Ascending aorta (tissue), 2 donors: ENCODE data around the gene ZNF678. TPM values are rescaled to one million over a fixed set of nuclear protein-coding genes. Genes with fewer than 3 reads are reported as not detected.

ENCODE experiments used
- DNase-seq, 2 donors: peaks; one replicate each; pipeline ENCODE4 v3.0.0-alpha.2; 2019; ENCODE audit warnings: low spot score in 2 of 2
- H3K27ac ChIP-seq, 2 donors: fragments of 200-600 bp; sonication (generic); one replicate each; pipeline ENCODE4 v1.5.1; 2016 to 2017; ENCODE audit warnings: mild to moderate bottlenecking in 1 of 2
- H3K27me3 ChIP-seq: fragments of 200-600 bp; sonication (generic); one replicate; pipeline ENCODE4 v1.5.1; 2017
- H3K36me3 ChIP-seq, 2 donors: fragments of 200-600 bp; sonication (generic); one replicate each; pipeline ENCODE4 v1.5.1; 2016
- H3K4me1 ChIP-seq, 2 donors: fragments of 200-600 bp; sonication (generic); one replicate each; pipeline ENCODE4 v1.5.1; 2016 to 2017; ENCODE audit warnings: mild to moderate bottlenecking in 1 of 2
- H3K4me3 ChIP-seq, 2 donors: fragments of 200-600 bp; sonication (generic); one replicate each; pipeline ENCODE4 v1.5.1; 2016 to 2017; ENCODE audit warnings: mild to moderate bottlenecking in 1 of 2
- H3K9me3 ChIP-seq, 2 donors: fragments of 200-600 bp; sonication (generic); one replicate each; pipeline ENCODE4 v1.5.1; 2016
- CTCF ChIP-seq, 3 experiments: fragments of 200-600 bp in 2 of 3; fragments of 450-650 bp in 1 of 3; sonication (generic) in 2 of 3; IDR thresholded peaks; one replicate each; pipeline ENCODE4 v1.5.1; 2016 to 2019; ENCODE audit warnings: antibody characterized with exemption in 3 of 3, mild to moderate bottlenecking in 1 of 3, moderate library complexity in 1 of 3
- intact Hi-C: fragments of 100-400 bp; cut with DNase I; formaldehyde crosslinking; loops from one replicate; pipeline ENCODE4 v1.15.1; 2023
- total RNA-seq: library from RNA; depleted of rRNA; stranded (reverse); fragments of >200 nt; gene quantifications from one replicate; pipeline ENCODE4 v1.1.0, GENCODE V29; 2016

ZNF678 gene
- total RNA-seq, 1 donor from 2014 or later, result 0.75 TPM

DNA sequence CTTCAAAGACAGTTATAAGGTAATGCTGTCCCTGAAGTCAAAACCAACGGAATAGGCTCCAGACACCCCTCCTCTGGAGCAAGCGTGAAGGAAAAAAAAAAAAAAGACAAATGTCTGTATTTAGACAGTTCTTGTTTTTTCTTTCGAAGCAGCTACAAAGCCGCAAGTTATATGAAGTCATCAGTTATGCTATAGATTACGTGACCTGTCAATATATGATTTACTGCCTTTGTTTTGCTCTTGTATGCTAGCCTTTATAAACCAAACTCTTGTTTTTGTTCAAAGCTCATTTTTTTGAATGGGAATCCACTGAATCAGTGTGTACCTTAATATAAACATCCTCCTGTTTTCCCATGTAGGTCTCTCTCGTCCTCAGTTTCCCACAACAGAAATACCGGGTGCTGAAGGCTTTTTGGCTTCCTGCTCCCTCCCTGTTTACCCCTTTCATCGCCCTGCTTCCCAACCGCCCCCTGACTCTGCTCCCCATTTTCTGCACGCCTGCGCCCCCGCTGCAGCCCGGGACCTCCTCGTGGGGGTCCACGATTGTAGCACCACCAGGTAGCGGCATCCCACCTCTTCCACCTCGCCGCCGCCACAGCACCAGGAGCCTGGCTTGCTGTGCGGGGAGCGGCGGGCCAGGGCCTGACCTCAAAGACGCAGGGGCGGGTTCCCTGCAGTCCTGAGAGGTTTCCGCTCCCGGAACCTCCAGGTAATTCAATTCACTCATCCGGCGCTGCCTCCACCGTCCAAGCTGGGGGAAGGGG is 5.2 kb upstream of the ZNF678 start:
- intact Hi-C loops, result no loop called here
- H3K27ac ChIP-seq, result no peak overlapping the region

DNA sequence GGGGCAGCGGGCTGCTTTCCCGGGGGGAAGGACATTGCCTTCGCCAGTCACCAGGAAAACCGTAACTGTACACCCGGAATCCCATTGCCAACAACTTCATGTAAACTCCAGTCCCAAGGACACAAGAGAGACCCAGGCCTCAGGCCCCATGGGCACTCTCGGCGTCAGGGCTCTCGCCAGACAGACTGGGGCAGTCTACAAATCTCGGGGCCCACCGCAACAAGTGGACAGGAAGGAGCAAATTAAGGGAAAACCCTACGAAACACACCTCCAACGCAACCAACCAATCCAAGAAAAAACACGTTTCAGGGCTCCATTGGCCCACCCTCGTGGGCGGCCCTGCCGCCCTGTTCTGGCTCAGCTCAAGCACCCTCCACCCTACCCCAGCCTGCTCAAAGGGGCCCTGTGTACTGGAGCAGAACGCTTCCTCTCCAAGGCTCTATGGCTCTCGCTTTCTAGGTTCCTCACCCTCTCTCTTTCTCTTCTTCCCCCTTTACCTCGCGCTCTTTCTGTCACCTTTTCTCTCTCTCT is 4.6 kb upstream of the ZNF678 start:
- intact Hi-C loops, result no loop called here
- no peaks in the 10 kb centered on the region for H3K27me3 ChIP-seq
- no peak overlapping the region for H3K4me3 ChIP-seq
- no peaks in the 10 kb centered on the region for H3K4me1 ChIP-seq
- no peak overlapping the region for H3K27ac ChIP-seq
- peaks cover 0 to 7% of the 10 kb centered on the region in 2 donors for H3K9me3 ChIP-seq
- DNase-seq, result no peak
- no peaks in the 10 kb centered on the region for H3K36me3 ChIP-seq
- TF ChIP-seq CTCF (IDR thresholded peaks at IDR 0.05), result no peak

More for the DNA sequence above, 5.2 kb upstream of the ZNF678 start:
- no peaks in the 10 kb centered on the region for H3K4me1 ChIP-seq
- H3K9me3 ChIP-seq, result peaks cover 0 to 10% of the 10 kb centered on the region in 2 donors
- no peak for DNase-seq
- H3K4me3 ChIP-seq, result no peak overlapping the region
- no peaks in the 10 kb centered on the region for H3K36me3 ChIP-seq
- no peak for TF ChIP-seq CTCF (IDR thresholded peaks at IDR 0.05)
- no peaks in the 10 kb centered on the region for H3K27me3 ChIP-seq

DNA sequence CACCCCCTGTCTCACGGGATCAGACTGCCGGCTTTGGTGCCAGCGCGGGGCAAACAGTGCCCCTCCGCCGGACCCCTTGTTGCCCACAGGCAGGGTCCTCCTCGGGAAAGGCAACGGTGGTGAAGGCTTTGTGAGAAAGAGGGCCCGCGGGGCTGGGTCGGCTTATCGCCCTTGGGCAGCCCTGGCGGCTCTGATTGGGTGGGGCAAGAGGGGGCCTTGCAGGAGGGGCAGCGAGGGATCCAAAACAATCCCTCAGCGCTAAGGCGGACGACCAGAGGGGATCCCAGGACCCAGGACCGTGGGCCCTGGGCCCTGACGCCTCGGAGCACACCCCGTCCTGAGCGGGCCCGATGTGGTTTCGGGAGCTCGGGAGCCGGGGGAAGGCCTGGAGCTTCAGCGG is 3.9 kb upstream of the ZNF678 start:
- Histone ChIP-seq H3K36me3 (no peaks in the 10 kb centered on the region), H3K4me1 (peaks cover 0 to 4% of the 10 kb centered on the region in 2 donors), H3K27me3 (no peaks in the 10 kb centered on the region), H3K9me3 (peaks cover 0 to 2% of the 10 kb centered on the region in 2 donors), H3K27ac (no peak overlapping the region), H3K4me3 (peak overlapping the region in 1 of 2 donors; percentile 5)
- no peak for DNase-seq
- TF ChIP-seq CTCF (IDR thresholded peaks at IDR 0.05), result no peak
- intact Hi-C loops, result no loop called here

- H3K36me3 ChIP-seq, result no peaks in the 10 kb centered on the region
- no peak for TF ChIP-seq CTCF (IDR thresholded peaks at IDR 0.05)
- H3K9me3 ChIP-seq, result no peaks in the 10 kb centered on the region
- no peak overlapping the region for H3K27ac ChIP-seq
- H3K27me3 ChIP-seq, result no peaks in the 10 kb centered on the region
- H3K4me1 ChIP-seq, result peaks cover 0 to 6% of the 10 kb centered on the region in 2 donors
- intact Hi-C loops, result loop anchor here (5.0 kb wide), 2 partner anchors 243 to 522 kb away; partner anchors contain the start of genes ARF1 and CDC42BPA
- H3K4me3 ChIP-seq, result peak overlapping the region in 1 of 2 donors; percentile 5
- no peak for DNase-seq
Observed at GRCh38 chr1:227559926-227560325, 3.4 kb upstream of the ZNF678 start.

DNA sequence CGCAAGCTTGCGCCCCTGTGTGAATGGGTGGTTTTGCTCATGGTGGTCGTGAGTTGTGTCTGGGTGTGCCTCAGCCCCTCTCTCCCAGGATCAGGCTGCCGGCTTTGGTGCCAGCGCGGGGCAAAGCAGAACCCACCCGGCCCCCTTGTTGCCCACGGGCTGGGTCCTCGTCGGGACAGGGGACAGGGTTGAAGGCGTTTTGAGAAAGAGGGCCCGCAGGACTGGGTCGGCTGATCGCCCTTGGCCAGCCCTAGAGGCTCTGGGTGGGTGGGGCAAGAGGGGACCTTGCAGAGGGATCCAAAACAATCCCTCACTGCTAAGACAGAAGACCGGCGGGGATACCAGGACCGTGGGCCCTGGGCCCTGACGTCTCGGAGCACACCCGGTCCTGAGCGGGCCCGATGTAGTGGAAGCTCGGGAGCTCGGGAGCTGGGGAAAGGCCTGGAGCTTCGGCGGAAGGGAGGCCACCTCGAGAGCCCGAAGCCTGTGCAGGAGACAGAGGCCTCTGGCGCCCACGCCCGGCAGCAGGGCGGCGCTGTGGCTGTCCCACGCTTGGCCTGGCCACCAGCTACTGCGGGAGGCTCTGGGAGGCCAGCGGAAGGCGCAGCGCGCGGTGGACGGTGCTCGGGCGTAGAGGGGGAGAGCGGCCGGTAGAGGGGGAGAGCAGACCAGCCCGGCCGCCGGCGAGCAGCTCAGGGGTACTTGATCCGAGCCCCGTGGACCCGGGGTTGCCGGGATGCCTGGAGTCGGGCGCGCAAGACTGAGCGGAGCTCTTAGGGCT is 2.8 kb upstream of the ZNF678 start:
- H3K27me3 ChIP-seq, result no peaks in the 10 kb centered on the region
- H3K36me3 ChIP-seq, result no peaks in the 10 kb centered on the region
- no peak overlapping the region for H3K27ac ChIP-seq
- no peak for DNase-seq
- intact Hi-C loops, result loop anchor here (5.0 kb wide), 2 partner anchors 243 to 522 kb away; partner anchors contain the start of genes ARF1 and CDC42BPA
- TF ChIP-seq CTCF (IDR thresholded peaks at IDR 0.05), result no peak
- H3K9me3 ChIP-seq, result no peaks in the 10 kb centered on the region
- peaks cover 0 to 6% of the 10 kb centered on the region in 2 donors for H3K4me1 ChIP-seq
- H3K4me3 ChIP-seq, result peak overlapping the region in 1 of 2 donors; percentile 48
